ENCODE measurements around the gene IFT122. TPM values are rescaled to one million over a fixed set of nuclear protein-coding genes. Genes with fewer than 3 reads are reported as not detected.

IFT122 gene
- total and polyA plus RNA-seq, 2 donors (not counting 3 experiments of a cell fraction or from before 2014, with no cell fraction given): 38.4 to 41.7 TPM

DNA sequence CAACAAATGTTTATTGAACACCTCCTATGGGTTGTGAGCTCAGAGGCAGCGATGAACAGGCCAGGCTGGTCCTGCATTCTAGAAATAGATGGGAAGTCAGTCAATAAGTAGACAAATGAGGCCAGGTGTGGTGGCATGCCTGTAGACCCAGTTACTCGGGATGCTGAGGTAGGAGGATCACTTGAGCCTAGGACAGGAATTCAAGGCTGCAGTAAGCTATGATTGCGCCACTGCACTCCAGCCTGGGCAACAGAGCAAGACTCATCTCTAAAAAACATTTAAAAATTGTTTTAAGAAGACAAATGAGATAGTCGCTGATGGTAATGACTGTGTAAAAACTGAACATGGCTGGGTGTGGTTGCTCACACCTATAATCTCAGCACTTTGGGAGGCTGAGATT, 84.1 kb downstream of the IFT122 start:
- TF ChIP-seq POLR2A (IDR thresholded peaks at IDR 0.05; ENCODE audit: low read depth, low read length) (no peak), POLR2AphosphoS5 (IDR thresholded peaks at IDR 0.05; ENCODE audit: insufficient read depth, low read depth, low read length) (no peak), FOS (IDR thresholded peaks at IDR 0.05; ENCODE audit: borderline replicate concordance, insufficient read depth, low read length) (no peak), GATA2 (IDR thresholded peaks at IDR 0.05; ENCODE audit: insufficient read depth, insufficient read length, low read depth, low read length) (no peak), MYC (IDR thresholded peaks at IDR 0.05; ENCODE audit: low read depth, low read length) (no peak), EZH2 (IDR thresholded peaks at IDR 0.05; ENCODE audit: borderline replicate concordance, low read depth, low read length, severe bottlenecking) (no peak)
- TF ChIP-seq, protein P1, sequence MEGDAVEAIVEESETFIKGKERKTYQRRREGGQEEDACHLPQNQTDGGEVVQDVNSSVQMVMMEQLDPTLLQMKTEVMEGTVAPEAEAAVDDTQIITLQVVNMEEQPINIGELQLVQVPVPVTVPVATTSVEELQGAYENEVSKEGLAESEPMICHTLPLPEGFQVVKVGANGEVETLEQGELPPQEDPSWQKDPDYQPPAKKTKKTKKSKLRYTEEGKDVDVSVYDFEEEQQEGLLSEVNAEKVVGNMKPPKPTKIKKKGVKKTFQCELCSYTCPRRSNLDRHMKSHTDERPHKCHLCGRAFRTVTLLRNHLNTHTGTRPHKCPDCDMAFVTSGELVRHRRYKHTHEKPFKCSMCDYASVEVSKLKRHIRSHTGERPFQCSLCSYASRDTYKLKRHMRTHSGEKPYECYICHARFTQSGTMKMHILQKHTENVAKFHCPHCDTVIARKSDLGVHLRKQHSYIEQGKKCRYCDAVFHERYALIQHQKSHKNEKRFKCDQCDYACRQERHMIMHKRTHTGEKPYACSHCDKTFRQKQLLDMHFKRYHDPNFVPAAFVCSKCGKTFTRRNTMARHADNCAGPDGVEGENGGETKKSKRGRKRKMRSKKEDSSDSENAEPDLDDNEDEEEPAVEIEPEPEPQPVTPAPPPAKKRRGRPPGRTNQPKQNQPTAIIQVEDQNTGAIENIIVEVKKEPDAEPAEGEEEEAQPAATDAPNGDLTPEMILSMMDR (IDR thresholded peaks at IDR 0.05; ENCODE audit: extremely low read depth in 1 of 2, insufficient read depth in 1 of 2, low read depth in 1 of 2, low read length in 2 of 2): no peak
- Histone ChIP-seq H3K79me2 (ENCODE audit: control insufficient read depth, insufficient read depth, low read length) (no peaks in the 10 kb centered on the region), H3K4me3 (replicated peaks in 1 of 3; ENCODE audit: insufficient read depth in 1 of 3, low read depth in 1 of 3, low read length in 3 of 3) (no peak overlapping the region), H3K9me1 (replicated peaks; ENCODE audit: control insufficient read depth, extremely low read depth, insufficient read depth, low read length) (no peaks in the 10 kb centered on the region), H4K20me1 (replicated peaks; ENCODE audit: control insufficient read depth, extremely low read depth, insufficient read depth, low read length) (no peaks in the 10 kb centered on the region), H3K36me3 (ENCODE audit: control insufficient read depth in 2 of 2, extremely low read depth in 1 of 2, insufficient read depth in 2 of 2, low read length in 2 of 2) (no peaks in the 10 kb centered on the region), H2AFZ (ENCODE audit: low read depth, low read length) (no peak overlapping the region), H3K9ac (replicated peaks; ENCODE audit: extremely low read depth, insufficient read depth, low read length) (no peak overlapping the region), H3K4me2 (ENCODE audit: insufficient read depth, low read length) (no peak overlapping the region), H3K9me3 (replicated peaks; ENCODE audit: control insufficient read depth, insufficient read depth, low read length) (no peaks in the 10 kb centered on the region), H3K4me1 (ENCODE audit: control insufficient read depth, extremely low read depth, insufficient read depth, low read length) (peaks cover 4% of the 10 kb centered on the region), H3K27me3 (ENCODE audit: control insufficient read depth in 2 of 2, insufficient read depth in 2 of 2, low read length in 2 of 2) (no peaks in the 10 kb centered on the region), H3K27ac (ENCODE audit: insufficient read depth, low read depth, low read length) (no peak overlapping the region)
- intact Hi-C loops (cut with micrococcal nuclease): no loop called here
- no TSS peak for BruUV-seq (replicated peaks)
- dilution Hi-C loops (cut with MboI; ENCODE audit: extremely low pct_ligation_motif_present, low sequenced_read_pairs): no loop called here
- DNase-seq (ENCODE audit: low read depth, low spot score) (no peak), FAIRE-seq (no peak)
- ChIA-PET CTCF (interaction anchor here (1.2 to 1.4 kb wide), 3 partner anchors 11 to 34 kb away, joined by 3 to 7 read pairs (median 5); no protein-coding TSS in a partner anchor), POLR2A (no interaction called here)

All from endothelial cell of umbilical vein (primary cell).